ENCODE data around the gene CCNY.
A peak's percentile ranks its signal among the peaks of the same experiment; 100 is the strongest.

The CCNY gene

DNA sequence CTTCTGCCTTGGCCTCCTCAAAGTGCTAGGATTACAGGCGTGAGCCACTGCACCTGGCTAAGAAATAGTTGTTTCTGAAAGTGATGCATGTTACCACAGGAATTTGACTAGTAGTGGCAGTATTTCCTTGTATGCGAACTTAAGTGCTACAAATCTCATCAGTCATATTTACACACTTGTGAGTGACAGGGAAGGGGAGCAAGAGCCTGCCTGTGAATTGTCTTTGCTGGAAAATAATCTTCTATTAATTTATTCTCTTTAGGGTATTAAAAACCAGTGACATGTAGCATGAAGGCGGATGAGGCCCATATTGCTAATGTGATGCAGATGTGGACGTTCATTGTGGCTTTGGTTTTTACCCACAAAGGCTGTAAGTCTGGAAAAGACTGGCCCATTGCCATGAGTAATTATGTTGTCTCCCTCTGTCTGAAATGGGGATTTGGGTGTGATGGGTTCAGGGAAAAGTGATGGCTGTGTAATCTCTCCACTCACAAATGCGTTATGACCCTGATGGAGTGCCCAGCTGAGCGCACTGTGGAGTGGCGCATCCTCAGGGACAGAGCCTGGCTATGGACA, 97.6 kb downstream of the CCNY start:
- peak; percentile 88 for DNase-seq

DNA sequence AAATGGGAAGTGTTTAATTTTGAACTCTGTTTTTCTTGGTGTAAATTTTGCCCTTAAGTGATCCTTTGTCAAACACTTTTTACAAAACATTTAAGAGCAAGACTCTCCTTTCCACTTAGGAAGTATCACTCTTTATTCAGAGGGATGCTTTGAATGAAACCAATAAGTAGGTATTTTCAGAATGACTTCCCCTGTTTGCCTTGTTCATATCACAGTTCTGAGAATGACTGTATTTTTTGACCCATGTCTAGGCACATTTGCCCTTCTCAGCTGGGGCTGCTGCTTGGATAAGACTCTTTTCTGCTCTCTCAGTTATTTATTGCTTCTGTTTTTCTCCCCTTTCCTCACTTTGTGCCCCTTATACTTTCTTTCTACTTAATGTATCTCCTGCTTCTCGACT, 98.2 kb downstream of the CCNY start:
- DNase-seq: no peak

DNA sequence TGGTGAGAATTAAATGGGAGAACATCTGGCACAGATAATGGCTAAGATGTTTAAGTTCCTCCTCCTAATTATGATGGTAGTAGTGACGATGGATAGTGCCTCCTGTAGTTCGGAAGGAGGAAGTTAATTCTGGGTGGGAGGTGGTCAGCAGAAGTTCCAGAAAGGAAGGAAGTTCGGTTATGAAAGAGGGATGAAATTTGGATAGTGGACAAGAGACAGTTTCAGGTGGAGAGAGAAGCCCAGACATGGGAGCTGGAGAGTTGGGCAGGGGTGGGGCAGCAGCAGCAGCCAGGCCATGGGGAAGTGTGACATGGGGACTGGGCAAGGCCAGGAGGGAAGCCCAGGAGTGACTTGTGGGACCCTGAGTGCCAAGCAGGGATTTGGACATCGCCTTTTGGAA, 99.5 kb downstream of the CCNY start:
- no peak for DNase-seq

GRCh38 chr10:35437829-35438228, 101.5 kb downstream of the CCNY start:
- DNase-seq: no peak

DNA sequence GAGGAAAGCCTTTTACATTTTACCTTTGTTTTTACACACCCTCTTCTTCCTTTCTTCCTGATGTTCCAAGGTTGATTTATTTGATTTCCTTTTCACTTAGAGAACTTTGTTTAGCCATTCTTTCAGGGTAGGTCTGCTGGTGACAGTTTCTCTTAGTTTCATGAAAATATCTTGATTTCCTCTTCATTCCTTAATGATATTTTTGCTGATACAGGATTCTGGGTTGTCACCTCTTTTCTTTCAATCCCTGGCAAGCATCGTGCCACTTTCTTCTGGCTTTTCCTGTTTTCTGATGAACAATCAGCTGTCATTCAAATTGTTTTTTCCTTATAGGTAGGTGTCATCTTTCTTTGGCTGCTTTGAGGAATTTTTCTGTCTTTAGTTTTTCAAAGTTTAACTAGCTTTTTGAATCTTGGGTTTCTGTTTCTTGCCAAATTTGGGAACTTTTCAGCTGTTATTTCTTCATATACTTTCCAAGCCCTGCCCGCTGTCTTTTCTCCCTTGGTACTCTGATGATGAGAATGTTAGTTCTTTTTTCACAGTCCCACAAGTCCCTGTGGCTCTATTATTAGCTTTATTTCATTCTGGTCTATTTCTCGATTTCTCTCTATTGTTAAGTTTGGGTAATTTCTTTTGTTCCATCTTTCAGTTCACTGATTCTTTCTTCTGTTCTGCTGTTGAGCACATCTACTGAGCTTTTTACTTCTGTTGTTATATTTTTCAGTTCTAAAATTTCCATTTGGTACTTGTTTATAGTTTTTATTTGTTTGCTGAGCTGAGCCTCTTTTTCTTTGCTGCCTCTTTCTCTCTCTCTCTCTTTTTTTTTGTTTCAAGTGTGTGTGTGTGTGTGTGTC, 102.6 kb downstream of the CCNY start:
- no peak for DNase-seq

DNA sequence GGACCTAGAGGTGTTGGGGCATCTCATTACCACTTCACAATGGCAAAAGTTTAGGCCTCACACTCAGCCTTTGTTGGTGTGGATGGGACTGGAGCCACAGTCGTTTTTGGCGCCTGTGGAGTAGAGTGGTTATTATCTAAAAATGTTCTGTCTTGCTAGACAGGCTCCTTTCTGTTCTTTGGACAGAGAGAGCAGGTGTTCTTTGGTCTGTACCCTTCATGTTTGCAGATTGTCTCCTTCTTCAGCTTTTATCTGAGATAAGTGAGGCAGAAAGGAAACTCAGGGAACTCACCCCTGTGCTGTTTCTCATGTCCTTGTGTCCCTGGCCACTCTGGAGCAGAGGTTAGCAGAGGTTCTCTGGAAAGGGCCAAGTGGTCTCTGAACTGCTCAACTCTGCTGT, 103.7 kb downstream of the CCNY start:
- no peak for DNase-seq

DNA sequence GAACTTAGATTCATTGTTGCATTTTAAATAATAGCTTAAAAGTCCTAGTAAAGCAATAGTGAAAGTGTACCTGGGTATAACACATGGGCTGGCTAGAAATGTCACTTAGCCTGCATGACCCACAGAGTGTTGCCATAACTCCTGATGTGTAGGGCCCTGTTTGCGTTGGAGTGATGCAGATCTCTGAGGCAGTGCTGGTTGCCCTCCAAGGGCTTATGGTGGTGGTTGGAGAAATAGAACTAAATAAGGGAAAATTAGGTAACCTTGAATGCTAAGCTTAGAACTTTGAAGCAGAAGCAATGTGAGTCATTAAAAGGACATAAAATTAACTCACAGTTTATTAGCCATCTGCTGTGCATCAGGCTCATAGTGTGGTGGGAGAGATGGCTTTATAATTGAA, 105.7 kb downstream of the CCNY start:
- DNase-seq: no peak

DNA sequence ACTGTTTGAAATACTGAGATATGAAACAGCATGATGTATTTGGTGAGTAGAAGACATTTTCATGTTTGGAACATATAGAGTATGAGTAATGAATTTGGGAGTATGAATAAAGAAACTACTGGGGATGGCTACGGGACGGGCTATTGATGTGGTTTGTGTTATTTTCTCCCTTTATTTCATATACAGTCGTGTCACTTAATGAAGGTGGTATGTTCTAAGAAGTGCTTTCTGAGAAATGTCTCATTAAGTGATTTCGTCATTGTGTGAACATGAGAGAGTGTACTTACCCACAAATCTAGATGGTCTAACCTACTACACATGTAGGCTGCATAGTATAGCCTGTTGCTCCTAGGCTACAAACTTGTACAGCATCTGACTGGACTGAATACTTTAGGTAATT, 106.3 kb downstream of the CCNY start:
- no peak for DNase-seq

- no peak for DNase-seq
These were observed 107.5 kb downstream of the CCNY start for GRCh38 chr10:35443858-35444257.

GRCh38 chr10:35445150-35445884, 109.0 kb downstream of the CCNY start:
- DNase-seq: no peak

DNA sequence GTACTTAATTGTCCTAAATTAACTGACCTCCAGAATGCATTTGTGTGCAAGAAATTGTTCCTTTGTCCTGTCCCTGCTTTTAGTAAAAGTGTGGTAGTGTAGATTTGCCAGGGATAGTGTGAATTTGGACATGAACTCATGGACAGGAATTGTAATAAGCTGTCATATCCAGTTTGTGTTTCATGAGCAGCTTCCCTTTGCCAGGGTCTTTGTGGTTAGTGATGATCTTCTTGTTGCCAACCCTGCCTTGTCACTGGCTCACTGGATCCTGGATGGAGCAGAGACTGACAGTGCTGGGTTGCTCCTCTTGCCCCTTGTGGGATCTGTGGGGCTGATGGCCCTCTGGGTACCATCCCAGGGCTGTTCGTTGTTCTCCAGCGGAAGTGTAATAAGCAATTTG, 110.1 kb downstream of the CCNY start:
- DNase-seq: no peak

GRCh38 chr10:35447693-35448407, 111.5 kb downstream of the CCNY start:
- peak; percentile 50 for DNase-seq

DNA sequence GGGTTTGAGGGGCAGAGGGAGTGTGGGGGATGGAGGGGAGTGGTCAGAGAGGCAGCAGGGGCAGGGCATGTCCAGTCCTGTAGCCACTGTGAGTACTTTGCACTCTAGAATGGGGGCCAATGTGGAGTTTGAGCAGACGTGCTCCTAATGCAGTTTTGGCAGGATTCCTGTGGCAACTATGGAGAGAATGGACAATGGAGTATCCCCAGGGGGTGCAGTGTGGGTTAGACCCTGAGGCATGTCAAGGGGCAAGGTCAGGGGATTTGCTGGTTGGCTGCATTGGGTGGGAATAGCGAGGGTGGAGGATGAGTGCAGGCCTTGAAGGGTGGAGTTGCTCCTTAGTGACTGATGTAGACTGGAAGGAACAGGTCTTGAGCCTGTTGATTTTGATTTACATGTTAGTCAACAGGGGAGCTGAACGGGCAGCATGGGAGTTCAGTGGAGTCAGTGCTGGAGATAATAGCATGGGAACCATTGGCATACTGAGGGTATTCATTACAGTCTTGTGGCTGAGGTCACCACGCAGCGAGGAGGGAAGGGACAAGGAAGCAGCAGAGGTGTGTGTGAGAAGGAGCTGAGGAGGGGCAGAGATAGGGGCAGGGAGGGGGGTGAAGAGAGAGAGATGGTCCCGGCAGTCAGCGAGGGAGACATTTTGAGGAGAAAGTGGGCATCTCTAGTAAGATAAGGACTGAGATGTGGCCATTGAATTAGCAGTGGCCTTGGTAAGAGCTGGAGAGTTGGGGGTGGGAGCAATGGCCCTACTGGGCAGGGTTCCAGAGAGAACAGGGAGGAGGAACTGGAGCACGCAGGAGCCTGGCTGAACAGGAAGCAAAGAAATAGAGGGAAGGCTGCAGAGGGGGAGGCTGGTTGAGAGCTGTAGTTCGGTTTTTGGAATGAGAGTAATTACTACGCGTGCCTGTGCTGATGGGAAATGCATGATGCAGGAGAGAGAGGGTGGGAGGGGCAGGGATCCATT, 112.7 kb downstream of the CCNY start:
- DNase-seq: peak; percentile 20

GRCh38 chr10:35449944-35450343, 113.6 kb downstream of the CCNY start:
- no peak for DNase-seq

DNA sequence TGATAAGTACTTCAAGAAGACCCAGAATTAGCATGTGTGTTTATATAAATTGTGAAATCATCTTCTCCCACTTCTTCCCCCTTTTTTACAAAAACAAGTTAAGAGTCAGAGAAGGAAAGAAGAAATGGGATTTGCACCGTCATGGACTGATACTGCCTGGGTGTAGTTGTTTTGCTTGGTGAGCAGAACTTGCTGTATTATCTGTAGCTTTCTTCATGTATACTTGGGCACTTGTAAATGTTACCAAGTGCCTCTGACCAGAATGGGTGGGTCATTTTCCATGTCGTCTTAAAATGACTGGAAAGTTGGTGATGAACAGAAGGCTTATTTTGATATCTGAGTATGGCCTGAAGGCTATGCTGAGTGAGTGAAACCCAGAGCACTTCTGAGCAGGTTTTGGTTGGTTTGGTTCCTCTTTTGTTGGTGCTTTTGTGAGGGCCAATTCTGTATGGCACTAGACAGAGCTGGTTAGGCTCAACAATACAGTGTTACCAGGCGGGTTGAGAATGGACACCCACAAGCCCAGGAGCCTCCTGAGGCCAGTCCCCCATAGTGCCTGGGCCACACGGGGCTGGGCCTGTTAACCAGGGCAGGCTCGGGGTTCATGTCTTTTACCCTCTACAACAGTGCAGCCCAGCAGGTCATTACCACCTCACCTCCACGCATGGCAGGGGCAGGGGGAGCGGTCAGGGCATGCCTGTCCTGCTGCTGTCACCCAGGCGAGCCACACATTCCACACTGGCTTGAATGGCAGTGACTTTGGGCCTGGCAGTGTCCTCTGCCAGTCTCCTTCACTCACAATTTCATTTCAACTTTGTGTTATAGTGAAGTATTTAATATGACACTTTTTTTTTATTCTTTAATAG, 115.1 kb downstream of the CCNY start:
- DNase-seq: no peak

- DNase-seq: no peak
These were observed 115.9 kb downstream of the CCNY start for GRCh38 chr10:35452171-35452570.

- no peak for DNase-seq
These were observed 116.5 kb downstream of the CCNY start for GRCh38 chr10:35452847-35453246.

DNA sequence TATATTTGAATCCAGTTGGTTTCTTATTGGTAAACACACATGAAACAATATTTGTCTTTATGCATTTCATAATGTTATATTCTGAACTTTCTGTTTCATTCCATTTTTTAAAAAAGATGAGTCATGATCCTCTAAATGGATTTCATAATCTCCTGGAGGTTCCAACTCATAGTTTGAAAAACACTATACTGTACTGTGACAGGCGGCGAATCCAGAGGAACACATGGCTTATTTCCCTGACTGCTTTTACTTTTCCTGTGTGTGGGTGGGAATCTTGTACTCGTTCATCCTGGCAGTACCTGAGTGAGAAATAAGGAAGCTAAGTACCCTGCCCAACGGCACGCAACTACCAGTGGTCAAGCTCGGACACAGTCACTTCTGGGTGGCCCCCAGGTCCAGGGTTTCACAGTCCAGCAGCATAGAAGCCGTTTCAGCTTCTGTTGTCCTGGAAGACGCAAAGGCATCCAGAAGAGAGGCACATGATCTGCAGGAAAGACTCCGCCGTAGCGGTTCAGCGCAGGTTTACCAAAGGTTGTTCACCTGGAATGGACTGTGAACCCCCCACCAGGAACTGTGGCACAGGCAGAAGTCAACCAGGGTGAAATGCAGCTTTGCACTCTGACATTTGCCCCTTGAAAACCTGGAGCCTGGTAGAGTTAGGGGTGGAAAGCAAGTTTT, 117.7 kb downstream of the CCNY start:
- peak; percentile 63 for DNase-seq

- DNase-seq: no peak
These were observed 119.9 kb downstream of the CCNY start for GRCh38 chr10:35456153-35456720.

GRCh38 chr10:35456784-35457183, 120.5 kb downstream of the CCNY start:
- DNase-seq: no peak
